22Rv1 (cell line): ENCODE results near the gene CDH6.

Source experiments
- H3K27ac ChIP-seq: fragments of 450-650 bp; 2 replicates; pipeline ENCODE4 v1.5.1; 2017
- CTCF ChIP-seq: fragments of 450-650 bp; IDR thresholded peaks from 2 replicates; pipeline ENCODE4 v1.5.1; 2017; ENCODE audit warnings: mild to moderate bottlenecking
- ZFX ChIP-seq: fragments of 450-650 bp; IDR thresholded peaks from 2 replicates; pipeline ENCODE4 v1.6.1; 2017; ENCODE audit warnings: antibody characterized with exemption, borderline replicate concordance

Gene CDH6

GRCh38 chr5:31196309-31196708, 2.8 kb downstream of the CDH6 start:
- H3K27ac ChIP-seq, result no peak overlapping the region
- TF ChIP-seq ZFX, result no peak
- peak; percentile 10; the same call in 1 of the 2 replicates for TF ChIP-seq CTCF

- TF ChIP-seq ZFX (no peak), CTCF (no peak)
- no peak overlapping the region for H3K27ac ChIP-seq
These were observed 3.7 kb downstream of the CDH6 start for GRCh38 chr5:31197183-31197582.

- TF ChIP-seq CTCF (no peak), ZFX (no peak)
These were observed 11.5 kb downstream of the CDH6 start for GRCh38 chr5:31204958-31205357.

GRCh38 chr5:31208043-31208442, 14.6 kb downstream of the CDH6 start:
- TF ChIP-seq ZFX (no peak), CTCF (no peak)
- H3K27ac ChIP-seq, result no peak overlapping the region

More at GRCh38 chr5:31204958-31205357, 11.5 kb downstream of the CDH6 start:
- H3K27ac ChIP-seq, result no peak overlapping the region

- TF ChIP-seq ZFX, result no peak
- no peak for TF ChIP-seq CTCF
- H3K27ac ChIP-seq, result no peak overlapping the region
These were observed 15.8 kb downstream of the CDH6 start for GRCh38 chr5:31209334-31209733.

- TF ChIP-seq CTCF (no peak), ZFX (no peak)
- H3K27ac ChIP-seq, result no peak overlapping the region
These were observed 17.6 kb downstream of the CDH6 start for GRCh38 chr5:31211098-31211497.

- no peak overlapping the region for H3K27ac ChIP-seq
- TF ChIP-seq CTCF (no peak), ZFX (no peak)
These were observed 19.8 kb downstream of the CDH6 start for GRCh38 chr5:31213257-31213656.
